NCI-H2029 treated with DMSO at 0.1 percent for 48 hours (cell line): Measurements from ENCODE around the gene COG3.

ENCODE experiments used
- DNase-seq: peaks from one replicate; lab custom pipeline; 2025; lab: John Stamatoyannopoulos, UW

The COG3 gene

DNA sequence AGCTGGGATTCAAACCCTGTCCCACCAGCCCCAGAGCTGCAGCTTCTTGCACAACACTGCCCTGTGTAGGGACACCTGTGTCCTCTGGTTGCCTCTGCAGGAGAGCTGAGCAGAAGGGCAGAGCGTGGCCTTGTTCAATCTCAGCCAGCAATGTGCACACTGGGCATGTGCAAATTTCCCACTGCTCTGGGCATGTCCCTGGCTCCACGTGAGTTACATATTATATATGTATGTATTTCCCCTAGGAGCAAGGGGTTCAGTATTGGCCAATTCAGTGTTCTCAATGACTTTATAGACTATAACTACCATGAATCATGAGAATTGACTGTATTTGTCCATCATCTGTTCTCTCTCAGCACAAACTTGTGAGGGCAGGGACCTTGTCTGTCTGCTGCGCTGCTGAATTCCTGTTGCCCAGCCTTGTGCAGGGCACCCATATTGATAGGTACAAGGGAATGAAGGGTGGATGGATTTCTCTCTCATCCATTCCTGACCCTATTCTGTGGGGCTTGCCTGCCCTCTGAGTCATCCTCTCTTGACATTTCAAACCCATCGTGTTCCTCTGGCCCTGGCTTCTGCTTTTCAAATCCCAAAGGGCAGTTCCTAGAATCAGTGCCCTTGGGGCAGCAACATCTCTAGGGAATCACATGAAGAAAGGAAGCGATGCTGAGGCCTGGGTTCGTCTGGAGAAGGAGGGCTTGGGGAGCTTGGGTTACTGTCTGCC lies 81.1 kb downstream of the COG3 start:
- no peak for DNase-seq

- no peak for DNase-seq
These were observed 81.6 kb downstream of the COG3 start for GRCh38 chr13:45546410-45546765.

GRCh38 chr13:45548281-45548680 lies 83.5 kb downstream of the COG3 start:
- no peak for DNase-seq

DNA sequence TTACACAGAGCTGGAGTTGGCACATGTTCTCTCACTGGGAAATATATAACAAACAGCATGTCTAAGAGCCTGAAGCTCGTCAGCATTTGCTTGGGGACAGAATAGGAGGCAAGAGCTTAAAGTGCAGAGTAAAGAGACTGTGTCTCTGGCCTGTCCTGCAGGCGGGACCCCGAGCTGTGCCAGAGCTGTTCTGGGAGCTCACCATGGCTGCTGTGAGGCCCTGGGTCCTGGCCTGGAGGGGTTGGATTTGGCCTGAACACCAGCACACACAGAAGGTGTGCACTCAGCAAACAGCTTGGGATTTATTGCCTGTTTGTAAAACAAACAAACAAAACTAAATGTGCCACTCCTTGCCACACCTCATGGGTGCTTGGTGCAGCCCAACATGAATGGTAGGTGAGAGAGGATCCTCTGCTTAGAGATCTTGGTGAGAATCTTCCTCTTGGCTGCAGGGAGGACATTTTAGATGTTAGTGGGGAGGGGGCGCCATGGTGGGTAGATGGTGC lies 89.9 kb downstream of the COG3 start:
- DNase-seq, result no peak

- peak; percentile 49 for DNase-seq
These were observed 99.5 kb downstream of the COG3 start for GRCh38 chr13:45564133-45564776.

- no peak for DNase-seq
These were observed 100.6 kb downstream of the COG3 start for GRCh38 chr13:45565331-45565730.

DNA sequence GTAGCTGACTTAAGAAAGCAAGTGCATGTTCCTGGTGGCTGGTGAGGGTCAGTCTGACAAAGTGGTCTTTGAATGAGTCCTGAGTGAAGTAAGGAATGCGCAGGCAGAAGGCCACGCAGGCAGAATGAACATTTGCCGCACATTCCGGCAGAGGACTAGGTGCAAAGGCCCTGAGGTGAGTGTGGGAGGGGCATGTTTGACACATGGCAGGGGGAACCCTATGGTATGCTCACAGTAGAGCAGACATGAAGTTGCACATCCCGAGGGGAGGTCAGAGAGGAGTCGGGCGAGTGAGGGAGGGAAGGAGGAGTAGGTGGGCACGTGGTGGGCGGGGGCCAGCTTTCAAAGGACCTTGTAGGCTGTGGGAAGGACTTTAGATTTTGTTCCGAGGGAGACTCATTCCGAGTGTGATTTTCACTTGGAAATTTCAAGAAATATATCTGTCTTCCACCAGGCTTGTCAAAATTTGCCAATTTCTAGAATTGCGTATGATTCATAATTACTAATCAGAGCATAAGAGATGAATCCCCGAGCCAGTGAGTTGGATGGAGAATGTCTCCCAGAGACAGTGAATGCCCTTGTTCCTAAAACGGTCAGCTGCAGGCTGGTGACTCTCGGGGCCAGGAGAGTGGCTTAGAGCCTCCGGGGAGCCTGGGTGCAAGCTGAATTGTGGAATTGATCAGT lies 110.5 kb downstream of the COG3 start:
- no peak for DNase-seq

- DNase-seq, result peak; percentile 3
These were observed 111.1 kb downstream of the COG3 start for GRCh38 chr13:45575830-45576180.

DNA sequence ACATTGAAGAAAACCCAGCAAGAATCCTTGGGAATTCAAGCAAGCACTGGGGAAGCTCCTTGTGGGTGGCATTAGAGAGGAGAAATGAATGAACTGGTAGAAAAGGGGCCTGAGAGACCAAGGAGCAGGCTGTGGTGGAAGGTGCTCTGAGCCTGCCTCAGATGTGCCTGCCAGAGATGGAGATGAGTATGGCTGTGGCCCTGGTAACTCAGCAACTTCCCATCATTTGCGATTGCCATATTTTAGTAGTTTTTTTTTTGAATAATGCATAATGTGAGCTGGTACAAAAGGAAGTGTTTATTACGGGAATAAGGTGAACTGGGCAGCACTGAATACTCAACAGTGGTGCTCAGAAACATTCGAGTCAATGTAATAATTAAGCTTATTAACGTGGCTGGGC lies 111.7 kb downstream of the COG3 start:
- no peak for DNase-seq

GRCh38 chr13:45582408-45583076 lies 117.8 kb downstream of the COG3 start:
- DNase-seq, result no peak

DNA sequence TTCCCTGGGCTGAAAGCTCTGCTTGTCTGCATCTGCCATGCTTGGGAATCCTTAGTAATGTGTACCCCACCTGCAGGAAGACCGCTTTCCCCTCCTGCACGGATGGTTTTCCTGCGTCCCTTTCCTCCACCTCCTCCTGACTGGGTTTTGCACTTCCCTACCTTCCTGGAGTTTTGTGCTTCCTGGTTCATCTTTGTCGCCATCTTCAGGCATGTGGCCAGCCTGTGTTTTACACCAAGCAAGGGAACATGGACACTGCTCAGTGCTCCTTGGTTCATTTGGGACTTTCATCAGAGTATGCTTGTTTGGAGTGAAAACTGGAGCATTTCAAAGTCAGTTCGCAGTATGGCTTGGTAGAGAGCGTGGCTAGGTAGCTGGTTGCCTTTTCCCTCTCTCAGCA lies 120.1 kb downstream of the COG3 start:
- DNase-seq, result peak; percentile 0
